HG03280 (cell line): ENCODE results near the gene CROCC2.

Source experiments
- ATAC-seq: cut with Tn5 transposase; IDR thresholded peaks from one replicate; pipeline ENCODE4 v1.9.1; 2021; ENCODE audit warnings: mild to moderate bottlenecking, moderate library complexity; ENCODE audit not compliant: unreplicated experiment

CROCC2 gene

DNA sequence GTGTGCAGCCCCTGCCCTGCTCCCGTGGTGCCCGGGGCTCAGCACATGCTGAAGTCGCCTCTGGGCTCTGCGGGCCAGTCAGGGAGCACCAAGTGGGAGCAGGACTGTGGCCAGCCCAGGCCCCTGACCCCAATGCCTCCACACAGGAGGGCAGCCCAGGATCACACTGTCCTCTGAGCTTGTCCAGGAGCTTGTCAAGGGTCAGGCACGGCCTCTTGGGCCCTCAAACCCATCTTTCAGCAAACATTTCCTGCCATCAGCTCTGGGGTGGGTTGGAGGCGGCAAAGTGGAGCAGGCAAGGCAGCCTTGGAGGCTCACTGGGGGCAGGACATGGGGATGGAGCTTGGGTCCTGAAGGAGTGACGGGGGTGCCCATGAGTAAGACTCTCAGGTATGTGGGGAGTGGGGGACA is 102.6 kb downstream of the CROCC2 start:
- ATAC-seq = no peak

DNA sequence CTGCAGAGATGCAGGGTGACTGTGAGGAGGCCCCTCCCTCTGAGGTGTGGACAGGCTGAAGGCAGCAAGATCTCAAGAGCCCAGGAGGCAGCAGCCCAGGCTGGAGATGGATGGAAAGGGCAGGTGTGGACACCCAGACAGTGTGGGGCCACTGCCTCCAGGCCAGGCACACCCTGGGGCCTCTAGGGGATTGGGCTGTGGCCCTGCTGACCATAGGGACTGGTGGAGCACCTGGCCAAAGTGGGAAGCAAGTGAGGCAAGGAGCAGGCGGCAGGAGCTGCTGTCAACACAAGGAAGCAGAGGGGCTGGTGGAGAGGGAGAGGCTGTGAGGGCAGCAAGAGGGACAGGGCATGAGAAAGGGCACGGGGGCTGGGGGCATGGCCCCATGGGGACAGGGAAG is 103.1 kb downstream of the CROCC2 start:
- no peak for ATAC-seq

DNA sequence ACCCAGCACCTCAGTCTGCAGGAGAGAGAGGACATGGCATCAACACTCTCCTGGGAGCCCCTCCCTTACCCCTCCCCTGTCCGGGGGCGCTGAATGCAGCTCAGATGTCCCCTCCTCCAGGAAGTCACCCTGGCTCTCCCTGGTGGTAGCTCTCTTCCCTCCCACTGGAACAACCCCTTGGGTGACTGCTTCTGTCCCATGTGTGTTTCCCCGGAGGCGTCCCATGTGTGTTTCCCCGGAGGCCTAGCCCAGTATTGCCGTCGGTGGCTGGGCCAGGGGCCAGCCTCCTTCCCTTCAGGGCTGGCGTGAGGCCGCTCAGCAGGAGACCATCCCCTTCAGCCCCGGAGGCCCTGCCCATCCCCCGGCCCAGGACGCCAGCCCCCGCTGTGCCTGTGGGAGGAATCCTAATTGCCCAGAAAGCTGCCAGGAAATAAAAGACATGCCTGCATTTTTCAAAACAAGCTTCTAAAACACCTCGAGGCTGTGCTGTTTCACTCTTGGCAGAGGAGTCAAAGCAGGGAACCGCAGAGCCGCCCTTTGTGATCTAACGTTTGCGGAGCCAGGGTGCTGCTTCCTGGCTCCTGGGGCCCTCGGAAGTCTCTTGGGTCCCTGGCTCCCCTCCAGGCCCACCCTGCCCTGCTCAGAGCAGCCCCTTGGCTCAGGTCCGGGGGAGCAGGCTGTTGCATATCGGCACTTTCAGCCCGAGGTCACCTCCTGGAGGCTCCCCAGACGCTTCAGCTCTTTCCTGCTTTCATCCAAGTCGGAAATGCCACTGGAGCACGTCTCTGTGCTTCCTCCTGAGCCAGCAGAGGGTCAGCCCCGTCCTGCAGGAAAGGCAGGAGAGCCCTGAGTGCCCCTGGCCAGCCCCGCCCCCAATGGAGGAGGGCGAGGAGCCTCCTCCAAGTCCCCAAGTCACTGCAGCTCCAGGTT is 103.7 kb downstream of the CROCC2 start:
- no peak for ATAC-seq

DNA sequence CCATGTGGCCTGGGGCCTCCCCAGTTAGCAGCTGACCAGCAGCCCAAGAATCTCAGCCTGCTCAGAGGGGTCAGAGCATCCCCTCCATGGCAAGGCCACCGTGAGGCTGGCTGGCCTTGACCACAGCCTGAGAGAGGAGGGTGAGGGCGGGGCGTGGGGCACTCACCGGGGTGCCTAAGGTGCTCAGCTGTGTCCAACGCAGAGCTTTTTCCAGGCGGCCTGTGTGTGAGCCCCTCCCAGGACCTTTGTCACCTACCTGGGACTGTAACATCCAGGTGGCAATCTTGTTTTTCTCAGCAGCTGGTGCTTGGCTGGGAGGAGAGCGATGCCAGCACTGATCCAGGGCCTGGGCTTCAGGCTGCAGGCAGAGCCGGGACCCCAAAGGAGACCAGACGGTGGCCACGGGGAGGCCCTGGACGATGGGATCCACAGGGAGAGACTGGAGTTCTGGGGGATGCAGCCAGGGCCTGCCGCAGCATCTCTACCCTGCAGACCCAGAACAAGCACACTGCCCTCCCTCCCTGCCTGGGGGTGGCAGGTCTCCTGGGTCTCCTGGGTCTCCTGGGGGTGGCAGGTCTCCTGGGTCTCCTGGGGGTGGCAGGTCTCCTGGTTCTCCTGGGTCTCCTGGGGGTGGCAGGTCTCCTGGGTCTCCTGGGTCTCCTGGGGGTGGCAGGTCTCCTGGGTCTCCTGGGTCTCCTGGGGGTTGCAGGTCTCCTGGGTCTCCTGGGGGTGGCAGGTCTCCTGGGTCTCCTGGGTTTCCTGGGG is 104.6 kb downstream of the CROCC2 start:
- ATAC-seq = no peak

DNA sequence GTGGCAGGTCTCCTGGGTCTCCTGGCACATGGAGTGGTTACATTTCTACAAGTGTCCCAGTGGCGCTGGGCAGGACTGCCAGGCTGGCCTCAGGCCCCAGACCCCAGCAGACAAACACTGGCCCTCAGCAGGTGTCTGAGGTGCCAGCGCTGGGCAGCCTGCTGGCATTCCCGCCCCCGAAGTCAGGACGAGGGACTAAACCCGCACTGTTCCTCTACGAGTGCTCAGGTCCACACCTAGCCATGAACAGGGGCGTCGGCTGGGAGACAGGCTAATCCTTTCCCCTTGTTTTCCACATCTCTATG is 105.1 kb downstream of the CROCC2 start:
- no peak for ATAC-seq

DNA sequence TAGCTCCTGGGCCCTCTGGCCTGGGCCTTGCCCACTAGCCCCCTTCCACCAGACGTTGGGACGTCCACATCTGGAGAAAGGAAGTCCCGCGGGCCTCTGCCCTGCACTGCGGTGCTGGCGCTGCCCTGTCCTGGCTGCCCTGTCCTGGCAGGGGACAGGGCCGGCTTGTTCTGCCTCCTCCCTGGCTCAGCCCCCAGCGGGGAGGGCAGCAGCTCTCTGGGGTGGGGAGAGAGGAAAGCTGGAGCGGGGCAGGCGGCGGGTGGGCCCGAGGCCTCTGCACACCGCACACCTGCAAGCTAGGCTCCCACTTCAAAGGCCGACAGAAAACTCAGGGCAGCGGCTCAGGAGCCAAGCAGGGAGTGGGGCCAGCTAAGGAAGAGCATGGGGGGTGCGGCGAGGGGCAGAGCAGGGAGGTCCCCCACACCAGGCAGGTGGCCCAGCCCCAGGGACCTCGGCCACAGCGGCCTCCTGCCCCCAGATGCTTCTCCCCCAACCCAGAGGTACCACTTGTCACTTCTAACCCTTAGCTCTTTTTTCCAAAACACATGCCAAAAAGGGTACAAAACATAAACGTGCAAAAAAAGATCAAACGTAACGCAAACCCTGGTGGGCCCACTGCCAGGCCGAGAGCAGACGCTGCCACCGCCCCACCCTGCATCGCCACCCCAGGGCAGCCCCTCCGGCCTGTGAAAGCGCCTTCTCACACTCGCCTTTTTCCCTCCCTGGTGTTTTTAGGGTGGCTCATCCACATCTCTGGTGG is 105.8 kb downstream of the CROCC2 start:
- no peak for ATAC-seq

DNA sequence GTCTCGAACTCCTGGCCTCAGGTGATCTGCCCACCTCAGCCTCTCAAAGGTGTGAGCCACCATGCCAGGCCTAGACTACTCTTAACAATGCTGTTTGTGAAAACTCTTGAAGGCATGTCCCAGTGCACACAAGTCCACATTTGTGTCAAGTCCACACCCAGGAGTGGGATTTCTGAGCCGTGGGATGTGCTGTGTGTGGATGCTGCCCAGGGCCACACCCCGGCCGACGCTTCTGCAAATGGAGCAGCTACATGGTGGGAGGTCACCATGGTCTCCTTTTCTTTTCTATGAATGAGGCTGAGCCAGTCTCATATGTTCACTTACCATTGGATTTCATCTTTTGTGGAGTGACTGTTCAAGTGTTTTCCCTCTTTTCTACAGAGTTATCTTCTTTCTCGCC is 108.1 kb downstream of the CROCC2 start:
- ATAC-seq = no peak

DNA sequence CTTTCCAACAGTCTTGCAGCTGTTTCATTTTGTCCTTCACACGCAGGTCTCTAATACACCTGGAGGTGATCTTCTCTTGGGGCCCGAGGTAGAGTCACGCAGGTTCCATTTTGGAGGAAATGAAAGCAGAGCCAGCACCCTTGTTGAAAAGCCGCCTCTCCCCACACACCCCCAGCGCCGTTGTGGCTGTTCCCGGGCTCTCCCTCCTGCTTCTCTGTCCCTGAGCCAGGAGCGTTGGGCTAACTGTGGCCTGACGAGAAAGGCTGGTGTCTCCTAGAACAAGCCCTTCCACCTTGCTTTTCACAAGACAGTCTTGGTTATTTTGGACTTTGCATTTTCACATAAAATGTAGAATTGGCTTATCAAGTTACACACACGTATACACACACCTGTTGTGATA is 108.6 kb downstream of the CROCC2 start:
- ATAC-seq = no peak

DNA sequence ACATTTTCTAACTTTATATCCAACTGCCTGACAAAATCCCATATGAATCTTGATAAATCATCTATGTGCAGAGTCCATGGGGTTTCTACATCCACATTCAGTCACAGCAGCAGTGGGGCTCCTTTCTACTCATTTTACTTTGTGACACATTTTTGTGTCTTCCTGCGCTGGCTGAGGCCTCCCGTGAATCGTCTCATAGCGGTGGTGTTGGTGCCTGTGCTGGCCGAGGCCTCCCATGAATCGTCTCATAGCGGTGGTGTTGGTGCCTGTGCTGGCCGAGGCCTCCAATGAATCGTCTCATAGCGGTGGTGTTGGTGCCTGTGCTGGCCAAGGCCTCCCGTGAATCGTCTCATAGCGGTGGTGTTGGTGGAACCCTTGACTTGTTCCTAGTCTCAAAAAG is 109.3 kb downstream of the CROCC2 start:
- no peak for ATAC-seq

DNA sequence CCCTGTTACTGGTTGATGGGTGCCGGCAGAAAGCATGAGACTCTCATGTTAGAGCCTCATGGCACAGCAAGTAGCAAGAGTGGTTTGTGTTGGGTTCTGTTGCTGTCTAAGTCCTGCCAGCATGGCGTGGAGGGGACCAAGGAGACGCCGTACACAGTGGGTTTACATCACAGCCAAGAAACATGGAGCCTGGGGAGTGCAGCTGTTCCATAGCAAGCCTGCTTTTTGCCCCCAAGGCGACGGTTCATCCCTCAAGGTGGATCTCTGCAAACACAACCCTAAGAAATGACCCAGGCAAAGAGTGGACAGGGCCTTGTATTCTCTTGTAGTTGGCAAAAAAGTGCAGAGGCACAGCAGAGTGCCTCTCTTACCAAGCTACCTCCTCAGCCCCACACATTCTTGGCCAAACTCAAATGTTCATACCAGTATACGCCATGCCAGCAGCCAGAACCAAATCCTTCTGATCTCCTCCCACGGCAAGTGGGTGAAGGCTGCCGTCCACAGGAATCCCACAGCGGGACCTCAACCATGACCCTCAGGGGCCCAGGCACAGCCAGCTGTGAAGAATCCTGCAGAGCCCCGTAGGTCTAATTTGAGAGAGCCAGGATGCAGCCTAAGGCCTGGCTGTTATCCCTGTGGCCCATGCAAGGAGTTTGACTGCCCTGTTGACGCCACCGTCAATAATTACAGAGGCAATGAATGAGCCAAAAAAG is 111.2 kb downstream of the CROCC2 start:
- no peak for ATAC-seq

DNA sequence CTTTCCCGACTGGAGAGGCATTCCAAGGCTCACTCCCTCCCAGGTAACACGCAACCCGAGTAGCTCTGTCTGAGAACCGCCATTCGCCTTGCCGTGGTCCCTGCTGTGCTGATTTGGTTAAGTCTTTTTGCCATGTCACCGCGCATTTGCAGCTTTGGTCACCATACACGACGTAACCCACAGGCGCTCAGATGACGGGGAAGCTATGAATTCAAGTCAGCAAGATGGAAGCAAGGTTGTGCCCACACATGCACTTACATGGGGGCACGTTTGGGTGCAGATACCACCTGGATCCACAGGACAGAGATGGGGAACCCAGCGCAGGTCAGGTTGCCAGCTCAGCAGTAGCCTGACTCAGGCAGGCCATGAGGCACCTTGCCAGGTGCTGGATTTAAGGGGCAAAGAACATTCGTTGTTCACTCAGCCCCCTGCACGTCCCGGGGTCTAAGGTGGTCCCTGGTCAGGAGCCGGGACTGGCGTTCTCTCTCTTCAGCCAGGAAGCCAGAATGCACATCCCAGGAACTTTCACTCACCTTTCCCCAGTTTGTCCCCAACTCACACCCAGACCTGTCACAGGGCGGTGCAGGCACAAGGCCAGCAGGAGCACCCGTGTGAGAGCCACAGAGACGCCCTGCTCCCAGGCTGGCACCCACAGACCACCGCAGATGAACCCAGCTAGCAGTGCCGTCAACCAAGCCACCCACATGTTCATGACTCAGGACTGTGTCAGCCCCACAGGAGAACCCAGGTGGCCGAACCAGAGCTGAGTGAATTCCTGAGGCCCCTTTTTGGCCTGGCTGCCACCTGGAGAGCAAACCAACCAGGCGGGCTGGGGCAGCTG is 112.1 kb downstream of the CROCC2 start:
- ATAC-seq = no peak

DNA sequence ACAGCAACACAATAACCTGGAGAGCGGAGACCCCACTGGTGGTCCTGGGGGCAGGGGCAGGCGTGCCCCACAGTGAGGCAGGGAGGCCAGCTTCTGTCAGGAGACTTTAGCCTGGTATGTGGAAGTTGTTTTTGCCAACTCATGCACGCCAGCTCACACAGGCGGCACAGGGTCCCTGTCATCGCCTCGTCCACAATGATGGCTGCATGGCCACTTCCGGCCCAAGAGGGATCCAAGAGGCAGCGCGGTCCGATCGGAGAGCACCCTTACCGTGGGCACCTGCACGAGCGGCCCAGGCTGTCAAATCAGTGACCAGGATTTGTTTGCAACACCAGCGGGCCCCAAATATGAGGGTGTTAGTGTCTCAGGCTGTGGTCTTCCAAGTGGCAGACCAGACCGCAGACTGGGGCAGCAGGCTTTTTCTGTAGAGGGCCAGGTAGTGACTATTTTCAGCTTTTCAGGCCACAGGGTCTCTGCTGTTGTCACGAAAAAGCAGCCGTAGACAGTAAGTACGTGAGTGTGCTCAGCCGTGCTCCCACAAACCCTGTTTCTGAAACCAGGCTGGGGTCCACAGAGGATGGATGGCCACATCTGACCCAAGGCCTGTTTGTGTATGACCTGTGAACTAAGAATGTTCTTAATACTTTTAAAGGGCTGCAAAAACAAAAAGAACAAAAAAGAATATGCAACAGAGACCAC is 113.5 kb downstream of the CROCC2 start:
- ATAC-seq = no peak

DNA sequence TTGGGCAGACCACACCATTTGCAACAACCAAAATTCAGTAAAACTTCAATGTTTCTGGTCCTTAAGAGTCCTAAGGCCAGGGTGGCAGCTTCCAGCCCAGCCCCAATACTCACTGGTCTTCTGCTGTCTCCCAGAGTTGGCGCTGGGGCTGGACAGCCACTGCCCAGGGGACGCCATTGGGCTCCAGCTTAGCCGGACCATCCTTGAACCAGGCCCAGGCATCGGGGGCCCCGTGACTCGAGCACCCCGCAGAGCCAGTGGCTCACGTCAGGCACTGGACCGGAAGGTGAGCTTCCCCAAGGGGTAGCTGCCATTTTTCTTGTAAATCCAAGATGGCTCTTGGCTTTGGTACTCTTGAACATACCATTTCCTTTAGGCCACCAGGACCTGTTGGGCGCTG is 114.1 kb downstream of the CROCC2 start:
- no peak for ATAC-seq

DNA sequence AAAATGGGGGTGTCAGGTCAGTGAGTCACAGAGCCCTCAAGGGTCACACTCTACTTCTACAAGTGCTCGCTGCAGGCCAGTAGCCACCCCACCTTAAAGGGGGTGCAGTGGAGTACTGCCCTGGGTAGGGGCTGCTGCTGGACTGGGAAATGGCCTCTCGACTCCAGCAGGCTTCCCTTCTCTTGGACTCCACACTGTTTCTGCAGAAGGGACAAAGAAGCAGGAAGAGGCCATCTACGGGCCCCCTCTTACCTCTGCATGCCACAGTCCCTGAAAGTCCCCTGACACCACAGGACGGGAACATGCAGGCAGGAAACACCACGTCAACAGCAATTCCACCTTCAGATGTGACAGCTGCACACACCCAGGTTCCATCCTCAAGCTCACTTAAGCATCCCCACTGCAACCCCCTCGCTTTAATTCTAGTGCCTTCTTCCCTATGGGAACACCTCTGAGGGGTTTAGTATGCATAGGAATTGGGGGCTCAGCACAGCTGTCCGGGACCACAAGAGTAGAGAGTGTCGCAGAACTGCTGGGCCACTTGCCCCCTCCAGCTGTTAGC is 114.6 kb downstream of the CROCC2 start:
- no peak for ATAC-seq

DNA sequence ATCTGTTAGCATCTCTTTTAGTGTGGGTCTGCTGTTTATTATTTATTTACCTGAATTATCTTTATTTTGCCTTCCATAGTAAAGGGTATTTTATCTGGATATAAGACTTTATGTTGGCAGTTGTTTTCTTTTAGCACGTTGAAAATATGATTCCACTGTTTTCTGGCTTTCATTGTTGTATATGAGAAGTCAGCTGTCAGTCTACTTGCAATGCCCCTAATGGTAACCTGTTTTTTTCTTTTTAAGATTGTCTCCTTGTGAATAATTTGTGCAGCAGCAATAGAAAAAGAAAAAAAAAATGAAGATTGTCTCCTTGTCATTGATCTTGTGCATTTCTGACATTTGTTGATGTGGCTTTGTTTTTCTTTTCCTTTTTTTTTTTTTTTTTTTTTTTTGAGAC is 119.5 kb downstream of the CROCC2 start:
- no peak for ATAC-seq

DNA sequence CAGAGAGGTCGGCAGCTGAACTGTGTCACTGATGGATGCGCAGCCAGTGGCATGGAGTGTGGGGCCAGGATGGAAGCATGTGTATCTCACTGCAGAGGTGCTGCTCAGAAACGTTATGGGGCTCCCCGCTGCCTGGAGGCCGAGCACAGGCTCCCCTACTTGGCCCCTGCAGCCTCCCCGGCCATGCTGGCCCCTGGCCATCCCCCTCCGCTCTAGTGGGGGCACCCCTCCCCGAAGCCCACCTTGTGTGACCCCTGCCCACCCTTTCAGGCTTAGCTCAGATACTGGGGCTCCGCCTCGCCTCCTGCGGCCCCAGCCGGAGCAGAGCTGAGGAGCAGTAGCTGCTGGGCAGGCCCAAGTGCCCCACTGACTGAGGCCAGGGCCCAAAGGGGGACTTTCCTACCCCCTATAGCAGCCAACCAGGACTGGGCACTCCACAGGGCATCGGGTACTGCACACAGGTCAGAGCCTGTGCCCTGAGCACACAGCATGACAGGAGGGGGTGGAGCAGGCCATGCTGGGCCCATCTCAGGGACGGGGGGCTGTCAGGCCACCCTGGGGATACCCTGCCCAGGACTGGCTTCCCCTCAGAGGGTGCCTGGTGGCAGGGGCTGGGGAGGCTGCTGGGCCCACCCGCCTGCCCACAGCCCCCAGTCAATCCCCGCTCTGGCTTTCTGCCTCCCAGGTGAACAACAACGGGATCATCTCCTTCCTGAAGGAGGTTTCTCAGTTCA is 123.6 kb downstream of the CROCC2 start:
- ATAC-seq = no peak

DNA sequence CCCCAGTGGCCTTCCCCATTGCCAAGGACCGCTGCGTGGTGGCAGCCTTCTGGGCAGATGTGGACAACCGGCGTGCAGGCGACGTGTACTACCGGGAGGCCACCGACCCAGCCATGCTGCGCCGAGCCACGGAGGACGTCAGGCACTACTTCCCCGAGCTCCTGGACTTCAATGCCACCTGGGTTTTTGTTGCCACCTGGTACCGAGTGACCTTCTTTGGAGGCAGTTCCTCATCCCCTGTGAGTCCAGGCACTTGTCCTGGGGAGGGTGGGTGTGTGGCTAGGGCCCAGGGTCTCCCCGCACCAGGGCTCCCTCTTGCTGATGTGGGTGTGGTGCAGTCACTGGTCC is 124.2 kb downstream of the CROCC2 start:
- no peak for ATAC-seq

DNA sequence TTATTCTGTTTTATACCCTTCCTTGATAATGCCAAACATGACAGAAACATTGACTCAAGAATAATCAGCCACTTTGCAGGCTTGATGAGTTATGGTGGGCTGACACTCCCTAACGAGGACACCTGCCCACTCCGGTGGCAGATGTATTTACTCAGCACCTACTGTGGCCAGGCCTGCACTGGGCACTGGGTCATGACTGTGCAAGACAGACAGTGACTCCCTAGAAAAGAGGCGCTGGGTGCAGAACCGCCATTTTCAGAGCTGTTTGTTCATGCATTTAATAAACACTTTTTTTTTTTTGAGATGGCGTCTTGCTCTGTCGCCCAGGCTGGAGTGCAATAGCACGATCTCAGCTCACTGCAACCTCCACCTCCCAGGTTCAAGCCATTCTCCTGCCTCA is 124.7 kb downstream of the CROCC2 start:
- ATAC-seq = no peak
